HG03442 (cell line): ENCODE data around the gene EDARADD.

Experiments
- ATAC-seq: cut with Tn5 transposase; IDR thresholded peaks from one replicate; pipeline ENCODE4 v1.9.1; 2021; ENCODE audit warnings: mild to moderate bottlenecking, moderate library complexity; ENCODE audit not compliant: unreplicated experiment

Gene EDARADD

DNA sequence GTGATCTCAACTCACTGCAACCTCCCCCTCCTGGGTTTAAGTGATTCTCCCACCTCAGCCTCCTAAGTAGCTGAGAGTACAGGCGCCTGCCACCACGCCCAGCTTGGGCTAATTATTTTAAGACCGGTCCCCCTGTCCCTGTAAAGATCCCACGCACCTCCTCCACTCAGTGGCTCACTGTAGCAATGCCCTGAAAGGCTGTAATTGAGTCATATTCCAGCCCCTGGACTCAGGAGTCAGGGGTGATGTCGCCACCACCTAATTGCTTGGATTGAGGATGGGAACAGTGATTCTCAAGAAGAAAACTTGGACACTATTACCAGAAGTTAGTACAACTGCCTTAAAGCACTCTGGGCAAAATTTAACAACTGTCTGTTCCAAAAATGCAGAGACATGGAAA lies 3.1 kb upstream of the EDARADD start:
- ATAC-seq: no peak

DNA sequence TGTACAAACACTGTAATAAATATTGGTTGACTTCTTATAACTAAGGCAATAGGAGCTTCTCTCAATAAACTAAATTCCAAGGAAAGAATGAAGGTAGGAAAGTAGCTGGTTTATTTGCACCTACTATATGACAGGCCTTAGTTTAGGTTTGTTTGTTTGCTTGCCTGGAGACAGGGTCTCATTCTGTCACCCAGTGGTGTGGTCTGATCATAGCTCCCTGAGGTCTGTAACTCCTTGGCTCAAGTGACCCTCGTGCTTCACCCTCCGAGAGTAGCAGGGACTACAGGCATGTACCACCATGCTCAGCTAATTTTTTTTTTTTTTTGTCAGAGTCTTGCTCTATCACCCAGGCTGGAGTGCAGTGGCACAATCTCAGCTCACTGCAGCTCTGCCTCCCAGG lies 1.9 kb upstream of the EDARADD start:
- no peak for ATAC-seq

DNA sequence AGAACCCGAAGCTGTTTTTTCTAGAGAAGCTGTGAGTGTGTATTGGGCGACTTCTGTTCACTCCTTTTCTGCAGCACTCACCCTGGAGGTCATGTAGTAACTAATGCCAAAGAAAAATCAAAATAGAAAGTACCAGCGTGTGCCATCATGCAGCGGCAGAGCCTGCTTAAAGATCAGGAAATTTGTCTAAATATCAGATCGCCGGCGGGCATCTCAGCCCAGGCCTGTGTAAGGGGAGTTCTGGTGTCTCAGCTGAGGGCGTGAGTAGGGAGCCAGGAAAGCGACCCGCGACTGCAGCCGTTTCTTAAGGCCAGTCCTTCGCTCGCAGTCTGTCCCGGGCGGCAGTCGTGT lies 768 bp downstream of the EDARADD start:
- ATAC-seq: no peak

DNA sequence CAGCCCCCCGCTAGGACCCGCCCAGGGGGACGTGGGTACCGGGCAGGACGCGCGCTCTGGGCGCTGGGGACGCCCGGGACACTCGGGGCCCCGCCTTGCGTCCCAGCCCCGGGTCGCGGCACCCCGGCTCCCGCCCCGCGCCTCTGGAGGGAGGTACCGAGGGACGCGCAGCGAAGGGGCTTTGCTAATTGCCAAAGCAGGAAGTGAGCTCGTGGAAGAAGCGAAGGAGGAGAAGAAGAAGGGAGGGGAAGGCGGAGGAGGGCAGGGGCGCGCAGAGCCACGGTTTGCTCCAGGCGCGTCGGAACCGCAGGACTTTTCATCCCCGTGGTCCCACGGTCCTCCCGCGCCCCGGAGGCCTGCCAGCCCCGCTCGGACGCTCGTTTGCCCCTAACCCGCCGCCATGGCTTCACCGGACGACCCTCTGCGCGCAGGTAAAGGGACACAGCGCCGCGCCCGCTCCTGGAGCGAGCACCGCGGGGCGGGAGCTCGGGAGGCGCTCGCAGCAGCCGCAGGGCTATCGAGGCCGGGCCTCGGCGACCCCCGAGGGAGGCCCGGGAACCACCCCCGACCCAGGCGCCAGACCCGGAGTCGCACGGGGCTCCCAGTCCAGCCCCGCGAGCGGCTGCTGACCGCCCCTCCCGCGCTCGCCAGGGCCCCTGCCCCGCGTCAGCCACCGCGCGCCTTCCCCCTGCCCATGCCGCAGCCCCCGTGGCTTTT lies 1.3 kb downstream of the EDARADD start:
- ATAC-seq: peak; percentile 66

DNA sequence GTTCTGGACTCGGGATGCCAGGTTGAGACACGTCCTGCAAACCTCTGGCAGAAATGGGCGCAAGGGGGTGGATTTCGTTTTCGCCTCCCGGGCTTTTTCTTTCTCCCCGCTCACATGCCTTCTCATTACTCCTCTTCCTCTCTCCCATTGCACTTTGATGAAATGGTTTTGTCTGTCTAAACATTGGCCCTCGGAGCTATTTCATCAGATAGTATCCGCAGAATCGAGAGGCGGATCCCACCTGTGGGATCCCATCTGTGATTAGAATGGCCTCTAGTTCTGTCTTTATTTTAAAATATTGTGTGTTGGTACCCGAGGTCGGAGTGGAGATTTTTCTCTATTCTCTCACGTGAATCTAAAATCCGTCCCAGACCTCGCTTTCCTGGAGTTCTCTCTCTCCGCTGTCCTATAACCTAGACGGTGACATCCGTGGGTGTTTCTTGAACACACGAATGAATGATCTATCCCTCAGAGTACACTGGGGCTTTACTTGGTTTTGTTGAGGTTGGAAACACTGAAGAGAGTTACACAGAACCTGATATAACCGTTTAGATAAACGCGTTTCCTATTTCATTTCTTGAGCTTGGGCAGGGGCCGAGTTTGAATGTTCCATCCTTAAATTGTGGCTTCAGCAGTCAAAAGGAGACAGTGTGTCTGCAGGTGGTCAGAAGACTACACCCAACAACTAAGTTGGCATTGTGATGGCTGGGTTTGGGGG lies 2.0 kb downstream of the EDARADD start:
- no peak for ATAC-seq

DNA sequence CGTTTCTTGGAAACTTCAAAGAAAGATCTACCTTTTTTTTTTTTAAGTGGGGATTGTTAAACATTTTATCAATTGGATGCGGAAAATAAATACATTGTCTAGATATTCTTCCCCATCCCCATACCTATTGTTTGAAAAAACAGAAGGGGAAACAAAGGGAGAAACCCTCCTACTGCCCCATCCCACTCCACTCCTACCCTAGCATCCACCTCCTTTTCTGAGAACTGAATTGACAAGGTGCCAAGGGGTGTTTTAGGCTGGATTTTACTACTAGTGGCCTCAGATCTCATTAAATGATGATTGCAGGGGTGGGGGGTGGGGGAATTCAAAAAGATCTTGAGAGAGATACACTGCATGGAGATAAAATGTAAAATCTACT lies 2.6 kb downstream of the EDARADD start:
- no peak for ATAC-seq

DNA sequence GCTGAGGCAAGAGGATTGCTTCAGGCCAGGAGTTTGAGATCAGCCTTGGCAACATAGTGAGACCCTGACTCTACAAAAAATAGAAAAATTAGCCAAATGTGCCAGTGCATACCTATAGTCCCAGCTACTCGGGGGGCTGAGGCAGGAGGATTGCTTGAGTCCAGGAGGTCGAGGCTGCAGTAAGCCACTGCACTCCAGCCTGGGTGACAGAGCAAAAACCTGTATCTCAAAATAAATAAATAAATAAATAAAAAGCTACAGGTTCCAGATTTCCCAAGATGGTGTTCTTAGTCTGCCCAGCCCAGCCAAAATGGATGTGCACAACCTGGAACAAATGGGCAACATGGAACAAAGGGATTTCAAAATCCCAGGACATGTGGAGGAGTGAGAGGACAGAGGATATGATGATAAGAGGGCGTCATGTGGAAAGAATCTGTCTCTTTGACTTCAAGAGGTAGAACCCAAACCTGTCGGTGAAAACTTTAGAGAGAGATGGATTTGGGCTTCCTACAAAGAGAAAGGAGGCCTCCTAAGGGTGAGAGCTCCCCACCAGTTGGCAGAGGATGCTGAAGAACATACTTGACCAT lies 3.2 kb downstream of the EDARADD start:
- no peak for ATAC-seq

DNA sequence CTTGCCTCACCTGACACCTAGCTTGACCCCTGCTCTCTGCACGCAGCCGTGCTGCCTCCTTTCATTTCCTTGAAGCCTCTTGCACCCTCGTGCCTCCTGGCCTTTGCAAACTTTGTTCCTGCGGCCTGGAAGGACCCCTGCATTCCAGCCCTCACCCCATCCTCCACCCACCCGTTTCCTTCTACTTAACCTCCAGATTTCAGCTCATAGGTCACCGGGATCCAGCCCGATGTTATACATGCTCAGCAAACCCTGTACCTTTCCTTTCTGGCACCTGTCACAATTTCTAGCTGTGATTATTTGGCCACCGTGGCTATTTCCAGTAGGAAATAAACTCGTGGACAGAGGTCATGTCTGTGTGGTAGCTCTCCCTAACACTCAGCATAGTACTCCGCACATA lies 4.5 kb downstream of the EDARADD start:
- no peak for ATAC-seq

DNA sequence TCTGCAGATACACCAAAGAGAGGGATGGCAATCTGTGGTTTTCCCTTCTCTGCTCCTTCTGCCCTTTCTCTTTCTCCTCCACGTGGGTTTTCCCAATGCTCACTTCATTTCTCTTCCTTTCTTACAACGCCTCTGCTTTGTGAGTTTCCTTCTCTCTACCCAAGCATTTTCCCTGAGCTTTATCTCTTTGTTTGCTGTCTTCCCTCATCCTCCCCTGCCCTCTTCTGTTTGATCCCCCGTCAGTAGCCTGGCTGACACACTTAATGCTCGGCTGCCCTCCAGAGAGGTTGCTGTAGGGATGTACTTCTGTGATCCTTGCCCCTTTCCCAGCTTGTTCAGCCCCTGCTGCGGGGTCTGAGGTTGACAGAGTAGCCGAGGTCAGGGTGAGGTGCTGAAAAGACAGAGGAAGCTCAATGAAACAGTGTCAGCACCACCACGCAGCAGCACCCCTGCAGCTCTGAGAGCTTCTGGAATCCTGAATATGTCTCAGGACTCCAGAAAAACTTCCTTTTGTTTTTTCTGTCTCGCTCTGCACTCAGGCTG lies 6.0 kb downstream of the EDARADD start:
- no peak for ATAC-seq

DNA sequence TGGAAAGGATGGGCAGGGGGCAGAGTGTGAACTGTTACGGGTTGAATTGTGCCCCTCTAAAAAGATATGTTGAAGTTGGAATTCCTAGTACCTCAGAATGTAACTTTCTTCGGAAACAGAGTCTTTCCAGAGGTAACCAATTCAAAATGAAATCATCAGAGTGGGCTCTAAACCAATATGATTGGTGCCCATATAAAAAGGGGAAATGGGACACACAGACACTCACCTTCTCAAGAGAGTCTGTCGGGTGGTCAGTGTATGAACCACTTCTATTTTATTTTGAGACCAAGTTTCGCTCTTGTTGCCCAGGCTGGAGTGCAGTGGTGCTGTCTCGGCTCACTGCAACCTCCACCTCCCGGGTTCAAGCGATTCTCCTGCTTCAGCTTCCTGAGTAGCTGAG lies 7.6 kb downstream of the EDARADD start:
- no peak for ATAC-seq

DNA sequence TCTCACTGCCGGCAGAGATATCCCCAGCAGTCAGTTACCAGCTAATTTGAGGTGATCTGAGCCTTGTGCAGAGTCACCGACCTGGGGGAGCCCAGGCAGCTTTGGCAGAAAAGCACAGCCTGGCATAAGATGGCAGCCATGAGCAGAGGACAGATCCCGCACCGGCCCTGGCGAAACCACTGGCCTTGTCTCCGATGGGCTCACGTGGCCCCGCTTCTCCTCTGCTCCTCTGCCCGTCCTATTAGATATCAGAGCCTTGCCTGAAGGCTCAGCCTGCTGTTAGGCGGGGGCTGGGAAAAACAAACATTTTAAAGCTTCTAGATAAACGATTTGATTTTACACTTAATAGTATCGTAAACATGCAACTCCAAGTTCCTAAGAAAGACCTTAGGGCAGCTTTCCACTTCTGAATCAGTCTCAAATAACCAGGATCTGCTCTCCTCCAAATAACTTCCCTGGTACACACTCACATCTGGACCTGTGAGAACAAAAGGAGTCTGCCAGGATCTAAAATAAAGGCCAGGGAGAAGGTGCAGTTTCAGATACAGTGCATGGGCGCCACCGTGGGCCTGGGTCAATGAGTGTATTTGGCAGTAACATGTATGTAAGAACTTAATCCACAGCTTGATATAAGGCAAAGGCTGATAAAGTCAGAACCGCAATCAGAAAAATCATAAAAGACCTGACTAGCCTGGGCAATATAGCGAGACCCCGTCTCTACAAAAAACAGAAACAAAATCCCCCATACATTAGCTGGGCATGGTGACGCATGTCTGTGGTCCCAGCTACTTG lies 10.0 kb downstream of the EDARADD start:
- no peak for ATAC-seq

DNA sequence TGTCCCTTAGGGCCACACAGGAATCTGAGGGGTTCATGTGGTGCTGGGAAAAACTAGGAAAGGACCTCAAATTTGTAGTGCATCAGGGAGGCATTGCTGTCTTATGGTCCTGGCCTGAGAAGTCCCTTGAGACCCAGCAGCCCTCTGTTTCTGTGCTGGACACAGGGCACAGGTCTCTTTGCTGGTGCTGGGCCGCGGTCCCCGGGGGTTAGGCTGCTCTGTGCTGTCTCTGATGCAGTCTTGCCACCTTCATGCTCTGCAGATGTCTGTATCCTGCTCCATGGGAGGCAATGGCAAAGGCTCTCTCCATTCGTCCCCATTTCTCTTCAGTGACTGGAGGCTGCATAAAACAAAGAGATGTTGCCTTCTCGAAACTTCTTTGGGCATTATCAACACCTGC lies 13.0 kb downstream of the EDARADD start:
- no peak for ATAC-seq

DNA sequence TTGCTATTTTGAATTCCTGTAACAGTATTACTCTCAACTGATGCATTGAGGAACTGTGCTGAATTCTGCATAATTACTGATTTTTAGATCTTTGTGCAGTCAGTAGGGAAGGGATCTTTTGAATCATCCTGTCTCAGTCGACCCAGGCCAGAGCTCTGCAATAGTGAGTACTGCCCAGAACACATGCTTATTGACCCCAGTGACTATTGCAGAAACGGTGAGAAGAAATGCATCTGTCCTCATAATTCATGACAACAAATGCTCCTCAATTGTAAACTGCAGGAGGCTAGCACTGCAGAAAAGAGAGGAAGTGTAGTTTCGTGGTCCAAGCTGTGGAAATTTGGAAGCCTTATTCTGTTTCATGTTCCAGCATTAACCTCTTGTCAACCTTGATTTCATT lies 19.6 kb downstream of the EDARADD start:
- ATAC-seq: no peak

DNA sequence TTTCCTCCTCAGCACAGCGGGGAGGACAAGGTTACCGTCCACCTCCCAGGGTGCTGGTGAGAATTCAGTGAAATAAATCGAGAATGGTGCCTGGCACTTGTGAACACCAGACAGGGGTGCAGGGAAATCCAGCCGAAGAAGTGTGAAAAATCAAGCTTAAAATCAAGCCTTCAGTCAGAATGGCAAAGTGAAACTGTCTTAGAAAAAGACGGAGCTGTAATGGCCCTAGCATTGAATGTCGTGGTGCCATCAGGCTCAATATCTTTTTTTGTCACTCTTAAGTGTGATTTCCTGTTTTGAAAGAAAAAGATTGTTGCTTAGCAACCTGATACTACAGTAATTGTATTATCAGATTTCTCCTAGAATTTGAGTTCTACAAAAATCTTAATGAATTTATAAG lies 22.1 kb downstream of the EDARADD start:
- no peak for ATAC-seq

DNA sequence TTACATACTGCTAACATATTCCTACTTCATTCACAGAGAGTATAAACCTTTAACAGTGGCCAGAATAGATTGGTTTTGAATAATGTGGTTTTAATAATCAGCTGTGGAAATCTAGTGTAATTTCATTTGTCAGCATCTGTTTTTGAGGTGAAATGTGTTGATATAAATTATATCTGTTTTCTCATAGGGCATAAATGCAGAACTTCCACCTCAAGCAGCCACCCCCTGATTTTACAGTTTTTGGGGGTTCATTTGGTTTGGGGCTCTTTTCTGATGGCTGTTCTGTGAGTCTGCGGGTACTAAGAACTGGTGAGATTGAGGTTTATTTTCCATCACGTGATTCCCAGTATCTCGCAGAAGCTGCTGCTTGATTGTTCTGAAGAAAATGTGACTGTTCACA lies 23.2 kb downstream of the EDARADD start:
- ATAC-seq: no peak

DNA sequence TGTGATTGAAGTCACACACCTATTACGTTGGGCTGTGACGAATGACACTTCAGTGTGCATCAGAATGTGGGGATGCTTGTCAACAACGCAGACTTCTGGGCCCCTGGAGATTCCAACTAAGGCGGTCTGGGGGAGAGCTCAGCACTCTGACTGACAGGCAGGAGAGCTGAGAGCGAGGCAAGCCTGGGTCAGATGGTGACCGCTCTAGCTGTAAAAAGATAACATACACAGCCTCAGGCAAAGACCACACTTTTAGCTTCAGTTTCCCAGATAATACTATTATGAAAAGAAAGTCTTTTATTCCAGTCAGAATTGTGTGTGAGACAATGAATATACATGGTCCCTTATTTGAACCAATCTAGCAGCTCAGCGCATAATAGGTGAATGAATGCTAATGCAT lies 25.4 kb downstream of the EDARADD start:
- no peak for ATAC-seq

DNA sequence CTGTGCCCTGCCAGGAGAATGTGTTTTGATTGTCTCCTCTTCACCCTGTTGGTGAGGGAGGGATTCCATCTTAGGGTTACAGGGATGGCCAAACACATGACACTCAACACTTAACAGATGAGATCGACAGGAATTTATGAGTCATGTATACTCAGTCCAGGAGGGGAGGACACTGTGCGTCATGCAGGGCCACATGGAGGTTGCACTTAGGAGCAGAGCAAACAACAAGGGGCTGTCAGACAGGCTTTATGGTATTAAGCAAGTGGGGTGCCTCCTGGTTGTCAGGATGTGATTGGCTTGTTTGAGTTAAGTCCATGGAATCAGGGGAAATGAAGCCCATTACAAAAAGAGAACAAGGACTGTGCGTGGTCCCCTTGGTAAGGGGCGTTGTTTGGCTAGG lies 26.9 kb downstream of the EDARADD start:
- no peak for ATAC-seq

DNA sequence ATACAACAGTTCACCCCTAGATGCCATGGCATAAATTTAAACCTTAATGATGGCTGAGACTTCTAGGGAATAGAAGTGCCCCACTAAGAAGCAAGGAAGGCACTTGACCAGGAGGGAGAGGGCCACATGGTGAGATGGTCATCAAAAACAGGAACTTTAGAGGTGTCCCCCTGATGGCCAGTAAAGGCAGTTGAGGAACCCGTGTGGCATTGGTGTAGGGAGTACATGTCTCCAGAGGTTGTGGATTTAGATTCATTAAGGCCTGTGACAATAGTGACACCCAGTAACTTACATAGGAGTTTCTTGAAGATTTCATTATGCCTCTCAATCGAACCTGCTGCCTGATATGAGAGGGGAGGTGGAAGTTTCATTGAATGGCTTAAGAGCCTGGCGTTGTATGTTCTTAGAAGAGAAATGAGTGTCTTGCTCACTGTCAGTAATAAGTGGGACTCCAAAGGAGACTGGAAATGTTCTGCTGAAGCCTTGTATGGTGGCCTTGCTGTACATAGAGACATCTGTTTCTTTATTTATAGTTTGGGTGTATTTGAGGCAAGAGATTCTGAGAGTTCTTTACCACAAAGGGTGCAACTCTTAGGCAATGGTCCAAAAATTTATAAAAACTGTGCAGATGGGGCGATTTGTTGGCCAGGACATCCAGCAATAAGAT lies 27.9 kb downstream of the EDARADD start:
- no peak for ATAC-seq

DNA sequence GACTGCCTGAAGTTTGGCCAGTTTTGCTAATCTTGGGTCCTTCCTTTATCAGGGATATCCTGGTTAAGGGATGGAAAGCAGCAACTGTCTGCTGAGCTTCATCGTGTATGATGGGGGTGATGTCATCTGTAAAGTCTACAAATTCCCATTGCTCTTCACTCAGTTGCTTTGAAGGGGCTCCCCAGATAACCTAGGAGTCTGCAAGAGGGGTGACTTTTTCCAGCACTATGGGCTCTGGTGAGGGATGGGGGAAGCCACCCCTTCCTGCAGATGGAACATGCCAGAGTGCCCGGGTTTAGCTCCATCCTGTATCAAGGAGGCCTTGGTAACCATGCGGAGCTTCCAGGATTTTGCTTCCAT lies 28.4 kb downstream of the EDARADD start:
- ATAC-seq: no peak

DNA sequence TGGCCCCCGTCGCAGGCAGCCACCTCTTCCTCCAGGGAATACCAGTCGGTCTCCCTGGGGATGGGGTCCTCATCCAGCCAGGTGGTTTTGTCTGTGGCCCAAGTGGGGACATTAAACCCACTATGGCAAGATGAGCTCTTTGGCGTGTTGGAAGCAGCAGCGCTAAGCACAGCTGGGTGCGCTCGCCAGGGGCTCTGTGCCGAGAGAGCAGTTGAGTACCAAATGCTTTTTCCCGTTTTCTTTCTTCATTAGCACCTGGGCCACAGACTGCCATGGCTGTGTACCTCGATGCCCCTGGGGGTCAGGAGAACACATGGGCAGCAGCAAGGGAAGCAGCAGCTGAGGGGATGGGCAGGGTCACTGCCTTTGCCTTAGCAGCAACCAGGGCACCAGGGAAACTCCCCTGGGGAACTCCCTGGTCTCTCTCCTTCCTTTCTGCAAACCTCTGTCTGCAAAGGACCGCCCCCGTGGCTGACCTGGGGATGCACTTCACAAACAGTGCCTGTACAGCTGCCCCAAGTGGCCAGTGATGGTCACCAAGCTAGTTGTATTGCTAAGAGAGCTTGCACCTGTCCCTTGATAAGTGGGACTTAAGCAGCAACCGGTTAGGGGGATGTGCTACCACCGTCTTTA lies 31.1 kb downstream of the EDARADD start:
- peak; percentile 97 for ATAC-seq

DNA sequence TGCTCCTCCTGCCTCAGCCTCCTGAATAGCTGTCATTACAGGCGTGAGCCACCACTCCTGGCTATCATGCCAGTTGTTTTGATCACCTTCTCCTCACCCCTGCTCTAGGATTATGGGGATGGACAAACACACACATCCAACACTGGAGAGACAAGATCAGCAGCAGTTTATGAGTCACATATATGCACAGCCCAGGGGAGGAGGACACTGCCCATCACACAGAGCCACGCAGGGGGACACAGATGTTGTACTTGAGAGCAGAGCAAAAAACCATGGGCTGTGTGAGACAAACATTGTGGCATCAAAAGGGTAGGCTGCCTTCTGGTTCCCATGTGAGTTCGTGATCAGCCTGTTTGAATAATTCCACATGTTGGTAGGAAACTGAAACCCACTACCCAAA lies 32.1 kb downstream of the EDARADD start:
- ATAC-seq: no peak
